Measurements from ENCODE around the gene BLTP3B. TPM values are rescaled to one million over a fixed set of nuclear protein-coding genes. Genes with fewer than 3 reads are reported as not detected.

The BLTP3B gene
- polyA plus RNA-seq, 1 of the 3 experiments (the other 2 are of a cell fraction): 5.8 TPM

- no peak for DNase-seq
- Histone ChIP-seq H3K9ac (no peak overlapping the region), H3K79me2 (ENCODE audit: insufficient read depth) (no peaks in the 10 kb centered on the region), H3K27ac (ENCODE audit: low read depth in 2 of 2, low read length in 1 of 2) (no peak overlapping the region), H4K20me1 (ENCODE audit: insufficient read depth) (no peaks in the 10 kb centered on the region), H3F3A (replicated peaks; ENCODE audit: insufficient read depth) (no peaks in the 10 kb centered on the region), H3K4me3 (ENCODE audit: low read depth in 2 of 2, low read length in 1 of 2) (no peak overlapping the region), H3K27me3 (ENCODE audit: insufficient read depth) (no peaks in the 10 kb centered on the region), H2AFZ (ENCODE audit: low read depth) (no peak overlapping the region), H3K4me2 (no peak overlapping the region), H3K36me3 (replicated peaks in 1 of 2; ENCODE audit: control insufficient read depth in 1 of 2, insufficient read depth in 2 of 2, low read length in 1 of 2) (peaks cover 0 to 2% of the 10 kb centered on the region in 2 experiments), H3K9me2 (no peaks in the 10 kb centered on the region), H3K9me3 (no peaks in the 10 kb centered on the region), H3K4me1 (ENCODE audit: control insufficient read depth in 1 of 2, insufficient read depth in 2 of 2, low read depth in 1 of 2, low read length in 1 of 2) (no peaks in the 10 kb centered on the region; a peak in 1 of 4 replicates)
- WGBS (ENCODE audit: low lambda C conversion rate): 88% methylated on average over 6 of the region's 7 CpGs
- POLR2A ChIA-PET: no interaction called here
- CTCF ChIA-PET: no interaction called here
- TF ChIP-seq MEF2A (IDR thresholded peaks at IDR 0.05; ENCODE audit: borderline replicate concordance, low read depth) (no peak), EZH2phosphoT487 (IDR thresholded peaks at IDR 0.05; ENCODE audit: borderline replicate concordance, low read depth) (no peak), SMC3 (IDR thresholded peaks at IDR 0.05; ENCODE audit: low read depth, low read length) (no peak), ZBTB33 (IDR thresholded peaks at IDR 0.05; ENCODE audit: borderline replicate concordance, low read depth) (no peak), SIN3A (IDR thresholded peaks at IDR 0.05; ENCODE audit: borderline replicate concordance, low read depth, low read length) (no peak), TAF1 (IDR thresholded peaks at IDR 0.05; ENCODE audit: borderline replicate concordance, low read depth, low read length) (no peak), ELF1 (IDR thresholded peaks at IDR 0.05) (no peak), RAD21 (IDR thresholded peaks at IDR 0.05; ENCODE audit: low read length) (no peak), USF1 (IDR thresholded peaks at IDR 0.05; ENCODE audit: borderline replicate concordance, low read depth) (no peak), FOXM1 (IDR thresholded peaks at IDR 0.05; ENCODE audit: low read depth) (no peak)
Observed at GRCh38 chr12:100170313-100170858, 27.7 kb upstream of the BLTP3B start.

GRCh38 chr12:100169345-100169744, 26.7 kb upstream of the BLTP3B start:
- ChIA-PET CTCF (no interaction called here), POLR2A (interaction anchor here (1.3 kb wide), 1 partner anchor 15 kb away, joined by 3 read pairs; no protein-coding TSS in a partner anchor)

More at GRCh38 chr12:100169345-100169744, 26.7 kb upstream of the BLTP3B start:
- peaks cover 0 to 2% of the 10 kb centered on the region in 2 experiments for H3K36me3 ChIP-seq (replicated peaks in 1 of 2; ENCODE audit: control insufficient read depth in 1 of 2, insufficient read depth in 2 of 2, low read length in 1 of 2)
- no peaks in the 10 kb centered on the region for H3K9me3 ChIP-seq
- TF ChIP-seq SIN3A (IDR thresholded peaks at IDR 0.05; ENCODE audit: borderline replicate concordance, low read depth, low read length) (no peak), ELF1 (IDR thresholded peaks at IDR 0.05) (no peak), TEAD4 (IDR thresholded peaks at IDR 0.05; ENCODE audit: borderline replicate concordance, insufficient read depth) (no peak), GABPA (IDR thresholded peaks at IDR 0.05; ENCODE audit: low read depth) (no peak), CHD2 (IDR thresholded peaks at IDR 0.05; ENCODE audit: low read length, partially characterized antibody) (no peak), MEF2A (IDR thresholded peaks at IDR 0.05; ENCODE audit: borderline replicate concordance, low read depth) (no peak), FOXJ3 (CRISPR knock-in tag; IDR thresholded peaks at IDR 0.05) (no peak)
- no peaks in the 10 kb centered on the region for H4K20me1 ChIP-seq (ENCODE audit: insufficient read depth)
- no peak for DNase-seq
- WGBS (ENCODE audit: low lambda C conversion rate): over 99% methylated on average over 9 of the region's 9 CpGs
- H3K27me3 ChIP-seq (ENCODE audit: insufficient read depth): no peaks in the 10 kb centered on the region
- no peaks in the 10 kb centered on the region for H3F3A ChIP-seq (replicated peaks; ENCODE audit: insufficient read depth)
- H3K4me1 ChIP-seq (ENCODE audit: control insufficient read depth in 1 of 2, insufficient read depth in 2 of 2, low read depth in 1 of 2, low read length in 1 of 2): peaks cover 0 to 2% of the 10 kb centered on the region in 2 experiments; a peak in 1 of 4 replicates
- no peaks in the 10 kb centered on the region for H3K9me2 ChIP-seq
- no peaks in the 10 kb centered on the region for H3K79me2 ChIP-seq (ENCODE audit: insufficient read depth)
- no peak overlapping the region for H3K4me3 ChIP-seq (ENCODE audit: low read depth in 2 of 2, low read length in 1 of 2)
- no peak overlapping the region for H3K4me2 ChIP-seq
- no peak overlapping the region for H3K27ac ChIP-seq (ENCODE audit: low read depth in 2 of 2, low read length in 1 of 2)
- no peak overlapping the region for H3K9ac ChIP-seq
- H2AFZ ChIP-seq (ENCODE audit: low read depth): no peak overlapping the region

All from SK-N-SH (cell line).